ENCODE results near the gene CALR.

The CALR gene

GRCh38 chr19:12933287-12934072 lies 4.9 kb upstream of the CALR start, which contains the start of gene FARSA:
TSS of gene FARSA (minus strand) at chr19:12933711. CDS start at chr19:12933696, 15 bp downstream.
- H3K27ac ChIP-seq, result peak within 1 kb of the TSS; percentile 75
- peak; percentile 91 for DNase-seq (ENCODE audit: low spot score)
- ChIA-PET POLR2A (ENCODE audit: low non-redundant PET) (interaction anchor here (0.6 kb wide), 2 partner anchors 9 to 10 kb away, joined by 3 to 4 read pairs; no protein-coding TSS in a partner anchor), CTCF (no interaction called here)
- TF ChIP-seq, protein P1, sequence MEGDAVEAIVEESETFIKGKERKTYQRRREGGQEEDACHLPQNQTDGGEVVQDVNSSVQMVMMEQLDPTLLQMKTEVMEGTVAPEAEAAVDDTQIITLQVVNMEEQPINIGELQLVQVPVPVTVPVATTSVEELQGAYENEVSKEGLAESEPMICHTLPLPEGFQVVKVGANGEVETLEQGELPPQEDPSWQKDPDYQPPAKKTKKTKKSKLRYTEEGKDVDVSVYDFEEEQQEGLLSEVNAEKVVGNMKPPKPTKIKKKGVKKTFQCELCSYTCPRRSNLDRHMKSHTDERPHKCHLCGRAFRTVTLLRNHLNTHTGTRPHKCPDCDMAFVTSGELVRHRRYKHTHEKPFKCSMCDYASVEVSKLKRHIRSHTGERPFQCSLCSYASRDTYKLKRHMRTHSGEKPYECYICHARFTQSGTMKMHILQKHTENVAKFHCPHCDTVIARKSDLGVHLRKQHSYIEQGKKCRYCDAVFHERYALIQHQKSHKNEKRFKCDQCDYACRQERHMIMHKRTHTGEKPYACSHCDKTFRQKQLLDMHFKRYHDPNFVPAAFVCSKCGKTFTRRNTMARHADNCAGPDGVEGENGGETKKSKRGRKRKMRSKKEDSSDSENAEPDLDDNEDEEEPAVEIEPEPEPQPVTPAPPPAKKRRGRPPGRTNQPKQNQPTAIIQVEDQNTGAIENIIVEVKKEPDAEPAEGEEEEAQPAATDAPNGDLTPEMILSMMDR (conservative IDR thresholded peaks at IDR 0.05; ENCODE audit: low read depth), result no peak

DNA sequence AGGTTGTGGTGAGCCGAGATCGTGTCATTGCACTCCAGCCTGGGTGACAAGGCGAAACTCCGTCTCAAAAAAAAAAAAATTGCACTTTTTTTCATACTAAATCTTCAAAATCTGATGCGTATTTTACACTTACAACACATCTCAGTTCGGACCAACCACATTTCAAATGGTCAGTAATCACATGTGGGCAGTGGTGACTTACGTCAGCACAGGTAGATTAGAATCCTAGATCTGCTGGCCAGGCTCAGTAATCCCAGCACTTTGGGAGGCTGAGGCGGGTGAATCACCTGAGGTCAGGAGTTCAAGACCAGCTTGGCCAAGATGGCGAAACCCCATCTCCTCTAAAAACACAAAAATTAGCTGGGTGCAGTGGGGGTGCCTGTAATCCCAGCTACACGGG lies 3.3 kb upstream of the CALR start:
- CTCF ChIA-PET, result no interaction called here
- no peak overlapping the region for H3K27ac ChIP-seq
- POLR2A ChIA-PET (ENCODE audit: low non-redundant PET), result interaction anchor here (0.6 to 0.7 kb wide), 2 partner anchors 199 to 1619 kb away, joined by 3 to 7 read pairs; no protein-coding TSS in a partner anchor
- TF ChIP-seq, protein P1 (conservative IDR thresholded peaks at IDR 0.05; ENCODE audit: low read depth), result no peak
- DNase-seq (ENCODE audit: low spot score), result no peak

- ChIA-PET CTCF (no interaction called here), POLR2A (ENCODE audit: low non-redundant PET) (no interaction called here)
- DNase-seq (ENCODE audit: low spot score), result no peak
- peak overlapping the region; percentile 87 for H3K27ac ChIP-seq
- TF ChIP-seq, protein P1 (conservative IDR thresholded peaks at IDR 0.05; ENCODE audit: low read depth), result no peak
Measured at GRCh38 chr19:12936582-12936981, 1.8 kb upstream of the CALR start.

- no peak for DNase-seq (ENCODE audit: low spot score)
- H3K27ac ChIP-seq, result peak overlapping the region; percentile 87
- ChIA-PET POLR2A (ENCODE audit: low non-redundant PET) (interaction anchor here (0.6 to 0.8 kb wide), 3 partner anchors 9 to 18 kb away, joined by 3 read pairs; partner anchors contain the start of gene SYCE2), CTCF (interaction anchor here (0.5 kb wide), 1 partner anchor 16 kb away, joined by 3 read pairs; no protein-coding TSS in a partner anchor)
- TF ChIP-seq, protein P1 (conservative IDR thresholded peaks at IDR 0.05; ENCODE audit: low read depth), result no peak
Measured at GRCh38 chr19:12937093-12937926, 1.1 kb upstream of the CALR start.

DNA sequence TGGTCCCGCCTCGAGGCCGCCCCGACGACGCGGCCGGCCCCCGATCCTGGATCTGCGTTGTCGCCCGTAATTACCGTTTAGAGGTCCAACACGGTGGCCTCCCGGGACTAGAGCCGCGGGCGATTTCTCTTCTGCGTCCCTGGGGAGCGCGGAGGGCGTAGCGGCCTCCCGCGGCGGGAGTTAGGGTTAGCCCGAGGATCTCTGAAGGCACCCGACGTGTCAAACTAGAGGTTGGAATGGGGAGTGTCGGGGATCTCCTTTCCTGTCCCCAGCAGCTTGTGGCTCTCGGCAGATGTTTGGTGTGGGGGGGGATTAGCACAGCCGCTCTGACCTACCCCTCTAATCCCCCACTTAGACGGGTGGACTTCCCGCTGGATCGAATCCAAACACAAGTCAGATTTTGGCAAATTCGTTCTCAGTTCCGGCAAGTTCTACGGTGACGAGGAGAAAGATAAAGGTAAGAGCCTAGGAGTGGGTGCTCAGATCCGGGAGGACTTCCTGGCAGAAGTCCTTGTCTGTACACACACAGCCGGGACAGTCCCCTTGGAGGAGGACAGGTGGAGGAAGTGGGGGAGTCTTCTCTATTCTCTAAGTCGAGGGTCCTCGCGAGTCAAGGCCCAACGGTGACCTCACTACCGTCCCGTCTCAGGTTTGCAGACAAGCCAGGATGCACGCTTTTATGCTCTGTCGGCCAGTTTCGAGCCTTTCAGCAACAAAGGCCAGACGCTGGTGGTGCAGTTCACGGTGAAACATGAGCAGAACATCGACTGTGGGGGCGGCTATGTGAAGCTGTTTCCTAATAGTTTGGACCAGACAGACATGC lies 581 bp downstream of the CALR start:
- DNase-seq (ENCODE audit: low spot score), result no peak
- TF ChIP-seq, protein P1 (conservative IDR thresholded peaks at IDR 0.05; ENCODE audit: low read depth), result no peak
- CTCF ChIA-PET, result no interaction called here
- POLR2A ChIA-PET (ENCODE audit: low non-redundant PET), result no interaction called here
- H3K27ac ChIP-seq, result peak overlapping the region; percentile 87
